ENCODE measurements around the gene TMC8.

DNA sequence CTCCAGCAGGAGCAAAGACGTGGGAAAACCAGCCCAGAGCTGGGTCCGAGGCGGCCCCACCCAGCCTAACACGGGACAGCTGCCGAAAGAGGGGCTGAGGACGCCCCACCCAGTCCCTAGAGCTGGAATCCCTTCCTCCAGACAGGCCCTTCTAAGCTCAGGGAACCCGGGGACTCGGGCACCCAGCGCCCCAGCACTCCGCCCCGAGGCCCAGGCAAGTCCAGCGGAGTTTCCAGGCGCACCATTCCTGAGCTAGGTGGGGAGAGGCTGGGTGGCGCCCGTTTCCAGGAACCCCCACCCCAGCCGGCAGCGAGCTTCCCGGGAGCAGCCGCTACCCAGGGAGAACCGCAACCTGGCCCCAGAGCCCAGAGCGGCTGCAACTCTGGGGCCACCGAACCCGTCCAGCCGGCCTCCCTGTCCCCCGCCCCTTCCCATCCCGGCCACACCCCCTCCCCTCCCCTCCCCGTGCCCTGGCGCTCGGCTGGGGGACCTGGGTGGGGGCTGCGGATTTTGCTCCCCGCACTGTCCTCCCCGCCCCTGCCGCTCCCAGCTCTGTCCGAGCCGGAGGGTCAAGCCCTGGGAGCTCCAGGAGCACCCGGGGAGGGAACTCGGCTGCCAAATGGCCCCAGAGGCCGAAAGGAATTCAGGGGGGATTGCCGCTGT lies 2.6 kb upstream of the TMC8 start:
- TF ChIP-seq EZH2 (IDR thresholded peaks at IDR 0.05; ENCODE audit: low read length, missing control alignments) = peak; percentile 60
- TF ChIP-seq CTCF (conservative IDR thresholded peaks at IDR 0.05 in 1 of 2, IDR thresholded peaks at IDR 0.05 in 1 of 2; ENCODE audit: low read depth in 1 of 2, low read length in 2 of 2) = no peak

Data from fibroblast of lung (primary cell).